Measurements from ENCODE around the gene FMNL1.
A peak's percentile ranks its signal among the peaks of the same experiment; 100 is the strongest.

Gene FMNL1

DNA sequence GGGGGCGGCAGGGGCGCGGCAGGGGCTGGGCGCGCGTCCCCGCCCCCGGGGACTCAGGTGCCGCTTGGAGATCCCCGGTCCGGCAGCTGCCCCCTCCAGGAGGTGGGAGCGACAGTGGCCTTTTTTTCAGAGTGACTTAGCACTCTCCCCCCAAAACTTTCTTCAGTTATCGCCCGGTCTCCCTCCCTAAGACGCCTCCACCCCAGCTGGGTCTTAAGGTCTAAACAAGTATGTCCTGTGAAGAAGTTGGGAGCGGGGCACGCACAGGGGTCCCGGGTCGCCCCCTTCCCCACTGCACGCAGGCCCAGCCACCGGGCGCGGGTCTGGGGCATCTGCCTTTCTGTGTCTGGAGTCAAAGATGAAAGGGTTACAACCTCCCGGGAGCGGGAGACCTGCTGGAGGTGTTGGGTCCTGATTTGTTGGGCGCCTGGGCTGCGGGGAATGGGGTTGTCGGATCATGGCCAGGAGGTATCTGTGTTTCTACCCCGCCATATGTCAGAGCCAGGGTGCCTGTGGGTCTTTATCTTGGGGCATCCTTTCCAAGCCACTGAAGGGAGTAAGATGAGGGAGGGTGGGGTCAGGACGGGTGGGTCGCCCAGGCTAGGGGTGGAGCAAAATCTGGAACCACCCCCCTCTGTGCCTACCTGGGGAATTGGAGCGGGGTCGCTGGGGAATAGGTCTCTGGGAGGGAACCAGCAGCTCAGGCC lies 757 bp downstream of the FMNL1 start:
- no peaks in the 10 kb centered on the region for H3K9me3 ChIP-seq (ENCODE audit: control insufficient read depth, low read length)
- peaks cover 59% of the 10 kb centered on the region for H3K4me1 ChIP-seq (ENCODE audit: control insufficient read depth, insufficient read depth, low read length, poor library complexity, severe bottlenecking)
- H3K36me3 ChIP-seq (ENCODE audit: control insufficient read depth, insufficient read depth, low read length) = peaks cover 4% of the 10 kb centered on the region
- DNase-seq = no peak
- peak overlapping the region; percentile 100 for H3K27ac ChIP-seq (ENCODE audit: insufficient read depth, low read length, poor library complexity, severe bottlenecking)
- H3K4me3 ChIP-seq (ENCODE audit: insufficient read depth, low read depth, low read length, poor library complexity, severe bottlenecking) = peak overlapping the region; percentile 79
- H3K27me3 ChIP-seq (replicated peaks; ENCODE audit: control insufficient read depth, insufficient read depth, low read length, poor library complexity, severe bottlenecking) = no peaks in the 10 kb centered on the region

- Histone ChIP-seq H3K4me3 (ENCODE audit: insufficient read depth, low read depth, low read length, poor library complexity, severe bottlenecking) (peak overlapping the region; percentile 79), H3K4me1 (ENCODE audit: control insufficient read depth, insufficient read depth, low read length, poor library complexity, severe bottlenecking) (peaks cover 65% of the 10 kb centered on the region), H3K27ac (ENCODE audit: insufficient read depth, low read length, poor library complexity, severe bottlenecking) (peak overlapping the region; percentile 100), H3K36me3 (ENCODE audit: control insufficient read depth, insufficient read depth, low read length) (peaks cover 4% of the 10 kb centered on the region), H3K27me3 (replicated peaks; ENCODE audit: control insufficient read depth, insufficient read depth, low read length, poor library complexity, severe bottlenecking) (no peaks in the 10 kb centered on the region), H3K9me3 (ENCODE audit: control insufficient read depth, low read length) (no peaks in the 10 kb centered on the region)
- no peak for DNase-seq
Observed at GRCh38 chr17:45222996-45223538, 1.4 kb downstream of the FMNL1 start.

DNA sequence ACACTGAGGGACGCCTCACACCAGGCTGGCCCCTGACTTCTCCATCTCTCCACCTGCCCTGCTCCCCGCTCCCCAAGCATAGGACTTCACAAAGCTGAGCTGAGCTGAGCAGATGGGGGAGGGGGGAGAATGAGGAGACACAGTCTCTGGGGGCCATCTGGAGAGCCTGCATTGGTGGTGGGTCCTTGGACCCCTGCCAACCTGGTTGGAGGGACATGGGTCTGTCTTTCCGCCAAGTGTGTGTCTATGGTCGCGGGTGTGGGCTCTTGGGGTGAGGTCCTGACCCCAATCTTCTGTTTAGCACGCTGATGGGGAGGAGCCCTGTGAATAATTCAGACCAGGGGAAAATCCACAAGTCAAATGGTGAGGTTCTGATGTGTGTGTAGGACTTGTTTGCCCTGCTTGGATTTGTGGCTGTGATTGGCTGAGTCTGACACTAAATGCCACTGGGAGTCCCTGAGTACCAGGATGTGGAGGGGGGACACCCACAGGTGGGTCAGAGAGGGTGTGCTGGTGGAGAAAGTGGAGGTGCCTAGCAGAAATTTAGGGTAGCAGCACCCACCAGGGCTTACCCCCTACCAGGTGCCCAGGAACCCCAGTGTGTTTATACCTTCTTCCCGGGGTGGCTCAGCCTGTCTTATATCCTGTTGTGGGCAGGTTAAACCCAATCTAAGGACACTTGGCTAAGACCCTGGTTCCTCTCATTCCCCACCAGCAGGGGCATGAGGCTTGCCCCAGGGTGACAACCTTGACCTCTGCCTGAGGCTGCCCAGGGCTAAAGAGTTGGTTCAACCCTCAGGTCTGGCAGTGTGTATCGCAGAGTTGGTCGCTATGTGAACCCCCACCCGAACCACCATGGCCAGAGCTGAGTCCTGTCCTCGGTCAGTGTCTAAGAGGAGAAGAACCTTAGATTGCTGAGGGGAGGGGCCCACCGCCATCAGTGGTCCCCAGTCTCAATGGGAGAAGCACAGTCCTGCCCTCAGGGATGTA lies 2.1 kb downstream of the FMNL1 start:
- DNase-seq = peak in 2 of 3 donors; percentile 42 to 48
- H3K4me3 ChIP-seq (ENCODE audit: insufficient read depth, low read depth, low read length, poor library complexity, severe bottlenecking) = peak overlapping the region; percentile 79
- peaks cover 2% of the 10 kb centered on the region for H3K36me3 ChIP-seq (ENCODE audit: control insufficient read depth, insufficient read depth, low read length)
- peak overlapping the region; percentile 100 for H3K27ac ChIP-seq (ENCODE audit: insufficient read depth, low read length, poor library complexity, severe bottlenecking)
- H3K27me3 ChIP-seq (replicated peaks; ENCODE audit: control insufficient read depth, insufficient read depth, low read length, poor library complexity, severe bottlenecking) = no peaks in the 10 kb centered on the region
- H3K9me3 ChIP-seq (ENCODE audit: control insufficient read depth, low read length) = no peaks in the 10 kb centered on the region
- peaks cover 72% of the 10 kb centered on the region for H3K4me1 ChIP-seq (ENCODE audit: control insufficient read depth, insufficient read depth, low read length, poor library complexity, severe bottlenecking)

DNA sequence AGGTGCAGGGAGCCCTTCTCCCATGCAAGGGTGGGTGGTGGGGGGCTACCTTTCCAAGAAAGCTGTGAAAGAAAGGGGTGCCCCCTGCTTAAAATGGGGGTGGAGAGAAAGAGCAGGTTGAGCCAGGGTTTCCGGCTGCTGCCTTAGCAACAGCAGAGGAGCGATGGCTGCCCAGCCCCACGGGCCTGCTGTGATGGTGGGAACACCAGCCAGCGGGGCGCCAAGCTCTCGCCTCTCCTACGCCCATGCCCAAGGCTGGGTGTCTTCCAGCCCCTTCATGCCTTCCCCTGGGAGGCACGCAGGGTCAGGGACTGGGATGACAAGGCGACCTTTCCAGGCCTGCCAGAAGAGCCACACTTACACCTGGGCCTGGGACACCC lies 3.0 kb downstream of the FMNL1 start:
- peaks cover 73% of the 10 kb centered on the region for H3K4me1 ChIP-seq (ENCODE audit: control insufficient read depth, insufficient read depth, low read length, poor library complexity, severe bottlenecking)
- H3K4me3 ChIP-seq (ENCODE audit: insufficient read depth, low read depth, low read length, poor library complexity, severe bottlenecking) = peak overlapping the region; percentile 79
- no peaks in the 10 kb centered on the region for H3K36me3 ChIP-seq (ENCODE audit: control insufficient read depth, insufficient read depth, low read length)
- H3K27me3 ChIP-seq (replicated peaks; ENCODE audit: control insufficient read depth, insufficient read depth, low read length, poor library complexity, severe bottlenecking) = no peaks in the 10 kb centered on the region
- peak overlapping the region; percentile 100 for H3K27ac ChIP-seq (ENCODE audit: insufficient read depth, low read length, poor library complexity, severe bottlenecking)
- DNase-seq = no peak
- no peaks in the 10 kb centered on the region for H3K9me3 ChIP-seq (ENCODE audit: control insufficient read depth, low read length)

- H3K36me3 ChIP-seq (ENCODE audit: control insufficient read depth, insufficient read depth, low read length) = no peaks in the 10 kb centered on the region
- H3K4me3 ChIP-seq (ENCODE audit: insufficient read depth, low read depth, low read length, poor library complexity, severe bottlenecking) = peak overlapping the region; percentile 79
- no peaks in the 10 kb centered on the region for H3K27me3 ChIP-seq (replicated peaks; ENCODE audit: control insufficient read depth, insufficient read depth, low read length, poor library complexity, severe bottlenecking)
- H3K27ac ChIP-seq (ENCODE audit: insufficient read depth, low read length, poor library complexity, severe bottlenecking) = peak overlapping the region; percentile 100
- DNase-seq = peak in 2 of 3 donors; percentile 51 to 57
- H3K9me3 ChIP-seq (ENCODE audit: control insufficient read depth, low read length) = no peaks in the 10 kb centered on the region
- H3K4me1 ChIP-seq (ENCODE audit: control insufficient read depth, insufficient read depth, low read length, poor library complexity, severe bottlenecking) = peaks cover 73% of the 10 kb centered on the region
Observed at GRCh38 chr17:45225051-45225700, 3.5 kb downstream of the FMNL1 start.

GRCh38 chr17:45225964-45226530 lies 4.4 kb downstream of the FMNL1 start:
- no peaks in the 10 kb centered on the region for H3K9me3 ChIP-seq (ENCODE audit: control insufficient read depth, low read length)
- H3K27ac ChIP-seq (ENCODE audit: insufficient read depth, low read length, poor library complexity, severe bottlenecking) = peak overlapping the region; percentile 100
- H3K27me3 ChIP-seq (replicated peaks; ENCODE audit: control insufficient read depth, insufficient read depth, low read length, poor library complexity, severe bottlenecking) = no peaks in the 10 kb centered on the region
- H3K4me3 ChIP-seq (ENCODE audit: insufficient read depth, low read depth, low read length, poor library complexity, severe bottlenecking) = peak overlapping the region; percentile 79
- DNase-seq = peak; percentile 91 to 95 (median 95)
- no peaks in the 10 kb centered on the region for H3K36me3 ChIP-seq (ENCODE audit: control insufficient read depth, insufficient read depth, low read length)
- H3K4me1 ChIP-seq (ENCODE audit: control insufficient read depth, insufficient read depth, low read length, poor library complexity, severe bottlenecking) = peaks cover 75% of the 10 kb centered on the region

DNA sequence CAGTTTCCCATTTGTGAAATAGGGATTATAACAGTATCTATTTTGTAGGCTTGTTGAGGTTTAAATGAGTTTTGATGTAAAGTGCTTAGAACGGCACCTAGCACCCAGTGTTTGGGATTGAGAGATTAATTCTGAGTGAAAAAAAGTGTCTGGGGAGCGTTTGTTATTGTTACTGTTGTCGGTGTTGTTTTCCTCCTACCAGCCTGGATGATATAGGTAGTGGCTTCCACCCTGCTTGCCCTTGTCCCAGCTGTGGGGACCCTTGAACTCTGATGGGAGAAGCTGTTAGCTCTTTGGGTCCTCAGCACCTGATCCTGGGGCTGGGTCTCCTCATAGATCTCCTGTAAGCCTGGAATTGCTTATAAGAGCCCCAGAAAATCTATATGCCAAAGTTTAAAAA lies 4.9 kb downstream of the FMNL1 start:
- peak overlapping the region; percentile 79 for H3K4me3 ChIP-seq (ENCODE audit: insufficient read depth, low read depth, low read length, poor library complexity, severe bottlenecking)

GRCh38 chr17:45227101-45227925 lies 5.6 kb downstream of the FMNL1 start:
- Histone ChIP-seq H3K36me3 (ENCODE audit: control insufficient read depth, insufficient read depth, low read length) (peaks cover 3% of the 10 kb centered on the region), H3K4me1 (ENCODE audit: control insufficient read depth, insufficient read depth, low read length, poor library complexity, severe bottlenecking) (peaks cover 86% of the 10 kb centered on the region), H3K9me3 (ENCODE audit: control insufficient read depth, low read length) (no peaks in the 10 kb centered on the region), H3K27ac (ENCODE audit: insufficient read depth, low read length, poor library complexity, severe bottlenecking) (peak overlapping the region; percentile 100), H3K27me3 (replicated peaks; ENCODE audit: control insufficient read depth, insufficient read depth, low read length, poor library complexity, severe bottlenecking) (no peaks in the 10 kb centered on the region), H3K4me3 (ENCODE audit: insufficient read depth, low read depth, low read length, poor library complexity, severe bottlenecking) (peak overlapping the region; percentile 79)
- no peak for DNase-seq

More for the DNA sequence above, 4.9 kb downstream of the FMNL1 start:
- peaks cover 78% of the 10 kb centered on the region for H3K4me1 ChIP-seq (ENCODE audit: control insufficient read depth, insufficient read depth, low read length, poor library complexity, severe bottlenecking)
- no peaks in the 10 kb centered on the region for H3K36me3 ChIP-seq (ENCODE audit: control insufficient read depth, insufficient read depth, low read length)
- H3K27ac ChIP-seq (ENCODE audit: insufficient read depth, low read length, poor library complexity, severe bottlenecking) = peak overlapping the region; percentile 100
- DNase-seq = no peak
- H3K9me3 ChIP-seq (ENCODE audit: control insufficient read depth, low read length) = no peaks in the 10 kb centered on the region
- H3K27me3 ChIP-seq (replicated peaks; ENCODE audit: control insufficient read depth, insufficient read depth, low read length, poor library complexity, severe bottlenecking) = no peaks in the 10 kb centered on the region

Measured in effector memory CD4-positive, alpha-beta T cell (primary cell).